Bronchial epithelial cell (primary cell): ENCODE results near the gene CREBBP. TPM values are rescaled to one million over a fixed set of nuclear protein-coding genes. Genes with fewer than 3 reads are reported as not detected.
A peak's percentile ranks its signal among the peaks of the same experiment; 100 is the strongest.

ENCODE experiments used
- DNase-seq: peaks from one replicate; pipeline ENCODE4 v3.0.0-alpha.2; 2010; ENCODE audit warnings: low read depth
- FAIRE-seq: peaks from 2 replicates; lab custom pipeline; 2011; peaks lifted over from hg19 to GRCh38; lab: Jason Lieb, UNC
- H3K27me3 ChIP-seq: 2 replicates; pipeline ENCODE4 v1.5.1; 2011; ENCODE audit warnings: low read length; ENCODE audit not compliant: control insufficient read depth, insufficient read depth
- H3K36me3 ChIP-seq: 2 replicates; pipeline ENCODE4 v1.5.1; 2011; ENCODE audit warnings: low read length; ENCODE audit not compliant: control insufficient read depth, insufficient read depth
- H3K4me3 ChIP-seq: 2 replicates; pipeline ENCODE4 v1.5.1; 2011; ENCODE audit warnings: mild to moderate bottlenecking, low read depth, low read length, control low read depth
- CTCF ChIP-seq: IDR thresholded peaks from 2 replicates; pipeline ENCODE4 v1.5.1; 2011; ENCODE audit warnings: mild to moderate bottlenecking, moderate library complexity, low read length, control low read depth, inconsistent platforms; ENCODE audit not compliant: insufficient read depth, severe bottlenecking
- total RNA-seq: library from RNA; depleted of rRNA; stranded (reverse); fragments of >200 nt; gene quantifications from 2 replicates; pipeline ENCODE4 v1.2.1, GENCODE V29; 2014

The CREBBP gene
- total RNA-seq, 1 donor from 2014 or later: 7.4 TPM

- DNase-seq (no peak), FAIRE-seq (peak; percentile 66)
- H3K27me3 ChIP-seq: no peaks in the 10 kb centered on the region
- peaks cover 18% of the 10 kb centered on the region for H3K36me3 ChIP-seq
- no peak overlapping the region for H3K4me3 ChIP-seq
- TF ChIP-seq CTCF: no peak
Measured at GRCh38 chr16:3774819-3775218, 105.7 kb downstream of the CREBBP start.

DNA sequence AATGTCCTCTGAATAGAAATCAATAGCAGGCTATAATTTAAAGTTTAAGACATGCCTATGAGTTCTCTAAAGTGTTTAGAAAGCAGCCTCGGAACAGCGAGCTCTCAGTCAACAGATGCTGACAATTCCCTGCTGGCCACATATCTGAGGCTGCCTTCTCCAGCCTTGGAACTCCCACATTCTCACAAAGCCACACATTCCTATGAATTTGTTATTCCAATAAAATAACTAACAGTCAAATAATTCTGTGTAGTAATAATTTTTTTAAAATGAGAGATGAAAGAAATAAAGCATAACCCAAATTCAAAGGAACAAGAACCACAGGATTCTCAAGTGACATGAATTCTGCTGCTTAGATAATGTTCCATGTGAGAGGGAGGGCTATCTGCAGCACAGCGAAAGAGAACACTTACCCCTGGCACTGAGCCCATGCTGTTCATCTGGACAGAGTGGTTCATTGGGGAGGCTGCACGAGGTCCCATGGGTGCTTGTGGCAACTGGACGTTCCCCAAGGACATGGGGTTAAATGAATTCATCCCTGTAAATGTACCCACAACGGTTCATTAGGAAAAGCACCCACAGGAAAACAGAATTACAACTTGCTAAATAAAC, 106.3 kb downstream of the CREBBP start:
- no peak overlapping the region for H3K4me3 ChIP-seq
- H3K36me3 ChIP-seq: peaks cover 18% of the 10 kb centered on the region
- DNase-seq (no peak), FAIRE-seq (no peak)
- H3K27me3 ChIP-seq: no peaks in the 10 kb centered on the region
- TF ChIP-seq CTCF: no peak

GRCh38 chr16:3773663-3774062, 106.8 kb downstream of the CREBBP start:
- FAIRE-seq: no peak
- TF ChIP-seq CTCF: no peak
- no peak for DNase-seq
- Histone ChIP-seq H3K36me3 (peaks cover 22% of the 10 kb centered on the region), H3K27me3 (no peaks in the 10 kb centered on the region), H3K4me3 (no peak overlapping the region)

- H3K27me3 ChIP-seq: no peaks in the 10 kb centered on the region
- peaks cover 29% of the 10 kb centered on the region for H3K36me3 ChIP-seq
- FAIRE-seq: no peak
- no peak overlapping the region for H3K4me3 ChIP-seq
- peak; percentile 84 for DNase-seq
- no peak for TF ChIP-seq CTCF
Measured at GRCh38 chr16:3771513-3771912, 109.0 kb downstream of the CREBBP start.

DNA sequence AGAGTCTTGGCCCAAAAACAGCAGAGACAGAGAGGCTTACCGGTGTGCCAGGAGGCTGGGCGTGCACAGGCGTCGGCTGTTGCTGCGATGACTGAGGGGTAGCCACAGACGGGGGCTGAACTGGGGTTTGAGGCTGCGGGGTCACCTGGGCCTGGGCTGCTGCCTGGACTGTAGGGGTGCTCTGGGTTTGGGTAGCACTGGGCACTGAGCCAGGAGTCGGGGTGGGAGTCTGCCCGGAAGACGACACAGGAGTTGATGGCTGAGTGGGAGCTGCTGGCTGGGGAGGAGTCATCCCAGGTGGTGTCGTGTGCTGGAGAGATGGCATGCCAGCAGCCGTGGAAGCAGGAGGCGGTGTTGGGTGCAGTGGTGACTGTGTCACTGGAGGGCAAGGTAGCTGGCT, 110.0 kb downstream of the CREBBP start:
- no peak overlapping the region for H3K4me3 ChIP-seq
- H3K27me3 ChIP-seq: no peaks in the 10 kb centered on the region
- DNase-seq: no peak
- no peak for TF ChIP-seq CTCF
- peaks cover 29% of the 10 kb centered on the region for H3K36me3 ChIP-seq
- no peak for FAIRE-seq

DNA sequence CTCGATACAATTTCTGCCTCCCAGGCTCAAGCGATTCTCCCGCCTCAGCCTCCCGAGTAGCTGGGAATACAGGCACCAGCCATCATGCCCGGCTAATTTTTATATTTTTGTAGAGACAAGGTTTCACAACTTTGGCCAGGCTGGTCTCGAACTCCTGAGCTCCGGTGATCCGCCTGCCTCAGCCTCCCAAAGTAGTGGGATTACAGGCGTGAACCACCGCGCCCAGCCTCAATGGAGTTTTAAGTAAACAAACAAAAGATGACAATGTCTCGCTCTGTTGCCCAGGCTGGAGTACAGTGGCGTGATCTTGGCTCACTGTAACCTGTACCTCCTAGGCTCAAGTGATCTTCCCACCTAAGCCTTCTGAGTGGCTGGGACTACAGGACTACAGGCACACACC, 110.6 kb downstream of the CREBBP start:
- DNase-seq (no peak), FAIRE-seq (no peak)
- peaks cover 27% of the 10 kb centered on the region for H3K36me3 ChIP-seq
- H3K4me3 ChIP-seq: no peak overlapping the region
- no peaks in the 10 kb centered on the region for H3K27me3 ChIP-seq
- no peak for TF ChIP-seq CTCF
